HG03558 (cell line): ENCODE data around the gene AHRR.

Experiments used
- ATAC-seq: cut with Tn5 transposase; IDR thresholded peaks from one replicate; pipeline ENCODE4 v1.9.1; 2021; ENCODE audit warnings: moderate number of reproducible peaks; ENCODE audit not compliant: unreplicated experiment; ENCODE audit errors: extremely low read depth

Gene AHRR

DNA sequence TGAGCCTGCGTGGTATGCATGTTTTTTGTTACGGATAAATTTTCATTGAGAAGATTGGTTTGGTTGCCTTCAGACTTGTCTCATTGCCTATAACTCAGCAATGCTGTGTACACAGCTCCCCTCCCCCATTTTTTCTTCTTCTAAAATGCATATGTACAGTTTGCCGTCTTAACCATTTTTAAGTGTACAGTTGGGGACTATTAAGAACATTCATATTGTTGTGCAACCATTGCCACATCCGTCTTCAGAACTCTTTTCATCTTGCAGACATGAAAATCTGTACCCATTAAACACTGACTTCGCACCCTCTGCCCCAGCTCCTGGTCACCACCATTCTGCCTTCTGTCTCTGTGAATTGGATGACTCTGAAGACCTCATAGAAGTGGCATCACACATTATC lies 127.6 kb downstream of the AHRR start:
- no peak for ATAC-seq

DNA sequence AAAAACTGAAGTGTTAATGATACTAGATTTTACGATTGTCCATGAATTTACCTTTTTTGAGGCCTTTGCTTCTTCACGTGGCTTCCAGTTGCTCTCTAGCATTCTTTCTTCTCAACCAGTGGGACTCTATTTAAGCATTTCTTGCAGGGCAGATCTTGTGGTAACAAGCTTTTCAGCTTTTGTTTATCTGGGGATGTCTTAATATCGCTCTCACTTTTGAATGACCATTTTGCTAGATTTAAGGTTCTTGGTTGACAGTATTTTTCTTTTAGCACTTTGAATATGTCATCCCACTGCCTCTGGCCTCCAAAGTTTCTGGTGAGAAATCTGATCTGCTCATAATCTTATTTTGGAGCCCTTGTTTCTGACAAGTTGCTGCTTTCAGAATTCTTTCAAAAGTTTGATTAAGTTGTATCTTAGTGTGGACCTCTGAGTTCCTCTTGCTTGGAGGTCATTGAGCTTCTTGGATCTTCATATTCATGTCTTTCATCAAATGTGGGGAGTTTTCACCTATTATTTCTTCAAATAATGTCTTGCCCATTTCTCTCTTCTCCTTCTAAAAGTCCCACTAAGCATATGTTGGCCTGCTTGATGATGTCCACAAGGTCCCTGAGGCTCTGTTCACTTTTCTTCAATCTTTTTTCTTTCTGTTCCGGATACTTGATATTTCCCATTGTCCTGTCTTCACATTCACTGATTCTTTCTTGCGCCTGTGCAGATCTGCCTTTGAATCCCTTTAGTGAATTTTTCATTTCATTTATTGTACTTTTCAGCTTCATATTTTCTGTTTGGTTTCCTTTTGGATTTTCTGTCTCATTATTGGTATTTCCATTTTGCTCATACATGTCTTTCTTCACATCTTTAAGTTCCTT lies 130.3 kb downstream of the AHRR start:
- no peak for ATAC-seq

DNA sequence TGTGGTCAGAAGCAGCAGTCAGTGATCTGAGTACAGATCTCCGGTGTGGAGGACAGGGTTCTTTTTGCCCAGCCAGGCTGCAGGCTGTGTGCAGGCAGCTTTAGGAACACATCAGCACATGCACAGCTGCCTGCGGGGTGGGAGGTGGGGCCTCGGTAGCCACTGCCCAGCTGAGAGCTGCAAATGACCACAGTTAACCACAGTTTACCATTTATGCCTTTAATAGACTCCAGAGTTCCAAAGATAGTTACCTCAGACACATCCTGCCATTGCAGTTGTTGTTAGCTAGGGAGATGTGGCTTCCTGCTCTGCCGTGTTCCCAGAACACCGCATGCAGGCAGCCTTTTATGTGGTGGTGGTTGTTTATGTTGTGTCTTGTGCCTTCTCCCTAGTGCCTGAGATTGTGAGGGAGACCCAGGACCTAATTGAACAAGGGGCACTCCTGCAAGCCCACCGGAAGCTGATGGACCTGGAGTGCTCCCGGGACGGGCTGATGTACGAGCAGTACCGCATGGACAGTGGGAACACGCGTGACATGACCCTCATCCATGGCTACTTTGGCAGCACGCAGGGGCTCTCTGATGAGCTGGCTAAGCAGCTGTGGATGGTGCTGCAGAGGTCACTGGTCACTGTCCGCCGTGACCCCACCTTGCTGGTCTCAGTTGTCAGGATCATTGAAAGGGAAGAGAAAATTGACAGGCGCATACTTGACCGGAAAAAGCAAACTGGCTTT lies 131.6 kb downstream of the AHRR start:
- ATAC-seq, result no peak

GRCh38 chr5:453725-454481 lies 132.4 kb downstream of the AHRR start:
- ATAC-seq, result no peak

DNA sequence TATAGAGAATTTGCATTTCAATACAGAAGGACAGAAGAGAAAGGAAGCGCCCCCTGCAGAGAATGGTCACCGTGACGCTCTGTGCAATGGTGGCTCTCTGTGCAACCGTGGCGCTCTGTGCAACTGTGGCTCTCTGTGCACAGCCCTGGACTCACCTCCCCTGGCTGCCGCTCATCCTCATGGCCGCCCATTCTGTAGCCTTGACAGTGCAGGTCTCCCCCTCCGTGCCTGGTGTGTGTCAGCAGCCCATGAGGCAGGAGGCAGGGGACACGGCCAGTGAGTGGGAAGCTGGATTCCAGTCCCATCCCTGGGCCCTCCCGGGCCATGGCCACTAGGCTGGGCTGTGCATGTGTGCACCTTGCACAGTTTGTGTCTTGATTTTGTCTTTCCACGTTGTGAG lies 133.4 kb downstream of the AHRR start:
- no peak for ATAC-seq

GRCh38 chr5:455806-456205 lies 134.3 kb downstream of the AHRR start:
- no peak for ATAC-seq

GRCh38 chr5:456351-457194 lies 135.1 kb downstream of the AHRR start:
- no peak for ATAC-seq

- no peak for ATAC-seq
Observed at GRCh38 chr5:457195-457961, 135.9 kb downstream of the AHRR start.

- no peak for ATAC-seq
Observed at GRCh38 chr5:458547-459353, 137.2 kb downstream of the AHRR start.

GRCh38 chr5:459562-460272 lies 138.2 kb downstream of the AHRR start:
- no peak for ATAC-seq

DNA sequence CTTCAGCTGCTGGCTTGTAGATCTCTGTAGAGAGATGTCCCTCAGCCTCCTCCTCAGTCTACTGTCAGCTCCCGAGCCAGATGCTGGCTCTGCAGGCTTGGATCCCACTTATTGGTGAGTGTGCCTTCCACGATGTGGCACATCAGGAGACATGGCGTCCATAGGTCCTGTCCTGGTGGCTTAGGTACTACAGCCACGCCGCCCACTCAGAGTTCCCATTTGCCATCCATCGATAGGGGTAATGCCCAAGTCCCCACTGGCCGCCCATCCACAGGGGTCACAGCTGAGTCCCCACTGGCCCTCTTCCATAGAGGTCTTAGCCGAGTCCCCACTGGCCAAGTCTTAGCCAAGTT lies 138.7 kb downstream of the AHRR start:
- ATAC-seq, result no peak

DNA sequence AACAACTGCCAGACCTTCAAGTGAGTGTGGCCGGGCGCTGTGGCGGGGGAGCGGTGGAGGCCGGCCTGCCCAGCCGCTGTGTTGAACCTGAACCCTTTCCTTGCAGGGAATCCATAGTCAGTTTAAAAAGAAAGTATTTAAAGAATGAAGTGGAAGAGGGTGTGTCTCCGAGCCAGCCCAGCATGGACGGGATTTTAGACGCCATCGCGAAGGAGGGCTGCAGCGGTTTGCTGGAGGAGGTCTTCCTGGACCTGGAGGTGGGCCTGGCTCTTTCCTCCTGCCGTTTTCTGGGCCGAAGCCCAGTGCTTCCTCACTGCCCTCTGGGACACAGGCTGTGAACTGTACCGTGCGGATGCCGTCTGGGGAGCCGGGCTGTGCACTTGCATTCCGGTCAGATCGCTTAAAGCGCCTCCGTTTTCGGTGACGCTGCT lies 140.6 kb downstream of the AHRR start:
- no peak for ATAC-seq

DNA sequence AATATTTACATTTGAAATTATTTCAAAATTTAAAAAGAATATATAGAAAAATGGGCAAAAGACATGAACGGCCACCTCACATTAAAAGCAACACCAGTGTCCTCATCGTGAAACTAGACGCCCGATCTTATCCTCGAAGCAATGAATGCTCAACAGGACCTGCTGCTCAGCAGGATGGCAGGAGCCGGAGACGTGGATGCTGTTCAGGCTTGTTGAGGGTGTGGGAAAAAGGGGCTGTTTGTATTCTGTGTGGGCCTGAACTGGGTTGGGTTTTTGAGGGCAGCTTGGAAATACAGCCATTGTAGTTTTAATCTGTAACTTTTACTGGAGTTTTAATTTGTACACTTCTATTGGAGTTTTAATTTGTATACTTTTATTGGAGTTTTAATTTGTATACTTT lies 141.8 kb downstream of the AHRR start:
- ATAC-seq, result no peak

DNA sequence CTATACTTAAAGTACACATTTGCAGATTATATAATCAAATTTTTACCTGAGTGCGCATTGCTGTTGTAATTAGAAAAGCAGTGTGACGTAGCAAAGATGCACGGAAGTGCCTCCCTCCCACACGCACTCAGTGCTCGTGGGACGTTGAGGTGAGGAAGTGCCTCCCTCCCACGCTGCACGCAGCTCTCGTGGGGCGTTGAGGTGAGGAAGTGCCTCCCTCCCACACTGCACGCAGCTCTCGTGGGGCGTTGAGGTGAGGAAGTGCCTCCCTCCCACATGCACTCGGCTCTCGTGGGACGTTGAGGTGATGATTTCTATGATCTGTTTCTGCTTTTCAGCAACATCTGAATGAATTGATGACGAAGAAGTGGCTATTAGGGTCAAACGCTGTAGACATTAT lies 142.4 kb downstream of the AHRR start:
- ATAC-seq, result no peak

DNA sequence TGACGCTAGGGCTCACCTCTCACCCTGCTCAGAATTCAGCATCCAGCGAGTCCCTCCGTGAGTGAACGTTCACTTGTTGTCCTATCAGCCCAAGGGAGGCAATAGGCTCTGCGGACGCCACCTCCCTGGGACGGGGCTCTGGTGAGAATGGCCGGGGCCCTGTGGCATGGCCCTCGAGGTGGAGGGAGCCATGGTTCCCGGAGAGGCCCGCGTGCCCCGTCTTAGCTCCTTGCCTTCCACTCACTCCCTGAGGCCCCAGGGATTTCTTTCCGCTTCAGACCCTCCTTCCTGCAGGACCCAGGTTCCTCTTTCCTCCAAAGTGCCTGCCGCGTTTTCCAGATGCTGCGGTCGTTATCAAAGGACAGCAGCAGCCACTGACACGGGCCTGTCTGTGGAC lies 142.9 kb downstream of the AHRR start:
- ATAC-seq, result no peak

DNA sequence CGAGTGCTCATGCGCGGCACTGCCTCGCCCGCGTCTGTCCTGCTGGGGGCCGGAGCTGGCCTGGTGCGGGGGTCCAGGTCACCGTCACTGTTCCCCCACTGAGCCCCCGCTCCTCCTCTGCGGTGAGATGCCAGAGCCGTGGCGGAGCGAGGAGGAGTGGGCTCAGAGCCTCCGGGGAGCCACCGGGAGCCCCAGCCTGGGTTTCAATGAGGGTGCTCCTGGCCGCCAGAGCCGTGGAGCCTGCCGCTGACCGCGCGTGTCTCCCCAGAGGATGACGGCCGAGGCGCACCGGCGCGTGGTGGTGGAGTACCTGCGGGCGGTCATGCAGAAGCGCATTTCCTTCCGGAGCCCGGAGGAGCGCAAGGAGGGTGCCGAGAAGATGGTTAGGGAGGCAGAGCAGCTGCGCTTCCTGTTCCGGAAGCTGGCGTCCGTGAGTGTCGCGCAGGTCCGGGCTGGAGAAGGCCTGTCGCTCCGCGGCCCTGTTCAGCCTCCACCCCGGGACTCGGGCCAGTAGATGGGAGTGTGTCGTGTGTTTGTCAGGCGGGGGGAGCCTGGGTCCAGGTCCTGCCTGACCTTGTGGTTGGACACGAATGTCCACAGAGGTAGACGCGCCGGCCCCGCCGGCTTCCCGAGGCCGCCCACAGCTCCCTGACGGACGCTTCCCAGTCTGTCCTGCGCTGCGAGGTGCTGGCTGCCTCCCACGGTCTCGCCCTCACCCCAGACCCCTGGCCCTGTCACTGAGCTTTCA lies 143.5 kb downstream of the AHRR start:
- ATAC-seq, result no peak
